Skin epidermis (tissue), 12 donors: ENCODE measurements around the gene STAP1.
"Not testable (repeated sequence)": the region's sequence is repeated elsewhere in the genome, so short reads cannot be mapped to it uniquely, and the experiment has no call there.

Experiments
- H3K27ac ChIP-seq, 21 experiments: fragments of 200-600 bp; sonication (generic) in 11 of 21; one replicate each; pipeline ENCODE4 v1.5.0; 2020; ENCODE audit warnings: mild to moderate bottlenecking in 3 of 21, inconsistent platforms in 2 of 21, moderate library complexity in 2 of 21
- H3K4me3 ChIP-seq, 7 experiments: fragments of 200-600 bp; sonication (generic) in 2 of 7; one replicate each; pipeline ENCODE4 v1.5.0; 2020; ENCODE audit warnings: inconsistent platforms in 2 of 7, mild to moderate bottlenecking in 2 of 7, moderate library complexity in 1 of 7

The STAP1 gene

GRCh38 chr4:67552146-67552792 is 6.3 kb upstream of the STAP1 start:
- not testable (repeated sequence) for H3K4me3 ChIP-seq

GRCh38 chr4:67554096-67554495 is 4.4 kb upstream of the STAP1 start:
- Histone ChIP-seq H3K27ac (no peak overlapping the region), H3K4me3 (no peak overlapping the region)

More at GRCh38 chr4:67552146-67552792, 6.3 kb upstream of the STAP1 start:
- H3K27ac ChIP-seq: not testable (repeated sequence)

GRCh38 chr4:67555447-67555846 is 3.1 kb upstream of the STAP1 start:
- no peak overlapping the region for H3K27ac ChIP-seq
- H3K4me3 ChIP-seq: no peak overlapping the region

GRCh38 chr4:67556436-67556835 is 2.1 kb upstream of the STAP1 start:
- Histone ChIP-seq H3K4me3 (no peak overlapping the region), H3K27ac (no peak overlapping the region)

GRCh38 chr4:67565284-67565683 is 6.8 kb downstream of the STAP1 start:
- Histone ChIP-seq H3K4me3 (no peak overlapping the region), H3K27ac (no peak overlapping the region)

GRCh38 chr4:67566335-67566734 is 7.8 kb downstream of the STAP1 start:
- Histone ChIP-seq H3K4me3 (no peak overlapping the region), H3K27ac (no peak overlapping the region)

GRCh38 chr4:67568820-67569219 is 10.3 kb downstream of the STAP1 start:
- H3K27ac ChIP-seq: no peak overlapping the region

GRCh38 chr4:67570537-67570936 is 12.0 kb downstream of the STAP1 start:
- Histone ChIP-seq H3K4me3 (no peak overlapping the region), H3K27ac (no peak overlapping the region)

More at GRCh38 chr4:67568820-67569219, 10.3 kb downstream of the STAP1 start:
- H3K4me3 ChIP-seq: no peak overlapping the region

GRCh38 chr4:67571975-67572374 is 13.4 kb downstream of the STAP1 start:
- H3K27ac ChIP-seq: no peak overlapping the region
- no peak overlapping the region for H3K4me3 ChIP-seq

- Histone ChIP-seq H3K4me3 (no peak overlapping the region), H3K27ac (no peak overlapping the region)
Measured at GRCh38 chr4:67573193-67573592, 14.7 kb downstream of the STAP1 start.

- Histone ChIP-seq H3K4me3 (no peak overlapping the region), H3K27ac (no peak overlapping the region)
Measured at GRCh38 chr4:67575232-67576058, 16.9 kb downstream of the STAP1 start.

- Histone ChIP-seq H3K4me3 (no peak overlapping the region), H3K27ac (no peak overlapping the region)
Measured at GRCh38 chr4:67576059-67576466, 17.5 kb downstream of the STAP1 start.

- no peak overlapping the region for H3K4me3 ChIP-seq
- H3K27ac ChIP-seq: no peak overlapping the region
Measured at GRCh38 chr4:67576538-67576937, 18.0 kb downstream of the STAP1 start.

GRCh38 chr4:67580577-67580976 is 22.1 kb downstream of the STAP1 start:
- H3K4me3 ChIP-seq: no peak overlapping the region
- H3K27ac ChIP-seq: no peak overlapping the region

GRCh38 chr4:67581208-67581857 is 22.8 kb downstream of the STAP1 start:
- no peak overlapping the region for H3K4me3 ChIP-seq
- no peak overlapping the region for H3K27ac ChIP-seq

- H3K27ac ChIP-seq: no peak overlapping the region
- H3K4me3 ChIP-seq: no peak overlapping the region
Measured at GRCh38 chr4:67581913-67582312, 23.4 kb downstream of the STAP1 start.

GRCh38 chr4:67584496-67584895 is 26.0 kb downstream of the STAP1 start:
- Histone ChIP-seq H3K4me3 (no peak overlapping the region), H3K27ac (no peak overlapping the region)

GRCh38 chr4:67587156-67587555 is 28.6 kb downstream of the STAP1 start:
- Histone ChIP-seq H3K4me3 (no peak overlapping the region), H3K27ac (no peak overlapping the region)

- H3K27ac ChIP-seq: no peak overlapping the region
- no peak overlapping the region for H3K4me3 ChIP-seq
Measured at GRCh38 chr4:67593741-67594175, 35.2 kb downstream of the STAP1 start.

GRCh38 chr4:67603310-67604028 is 44.9 kb downstream of the STAP1 start:
- H3K4me3 ChIP-seq: no peak overlapping the region

More at GRCh38 chr4:67603310-67604028, 44.9 kb downstream of the STAP1 start:
- no peak overlapping the region for H3K27ac ChIP-seq
